GM20431 (cell line): ENCODE data around the gene ARGFX.
"Not testable (repeated sequence)": the region's sequence is repeated elsewhere in the genome, so short reads cannot be mapped to it uniquely, and the experiment has no call there.

Experiments
- in situ Hi-C: fragments of 300-500 bp; cut with MseI, MboI; formaldehyde crosslinking; loops from one replicate; pipeline ENCODE4 v1.15.0; 2020; ENCODE audit warnings: low sequenced_read_pairs; ENCODE audit not compliant: unreplicated experiment

The ARGFX gene

GRCh38 chr3:121567649-121568048, at the start of gene ARGFX:
ARGFX (plus strand) TSS chr3:121567949; CDS start chr3:121570714, 2,765 bp downstream.
- in situ Hi-C loops = no loop called here

GRCh38 chr3:121517953-121518655, 49.6 kb upstream of the ARGFX start:
- in situ Hi-C loops = no loop called here

- in situ Hi-C loops = no loop called here
These were observed 47.2 kb upstream of the ARGFX start for GRCh38 chr3:121520510-121520909.

GRCh38 chr3:121529308-121529707, 38.4 kb upstream of the ARGFX start:
- in situ Hi-C loops = loop anchor here (25.0 kb wide), 1 partner anchor 733 kb away; no protein-coding TSS in a partner anchor

- in situ Hi-C loops = loop anchor here (25.0 kb wide), 1 partner anchor 731 kb away; no protein-coding TSS in a partner anchor
These were observed 36.5 kb upstream of the ARGFX start for GRCh38 chr3:121531269-121531668.

- in situ Hi-C loops = loop anchor here (25.0 kb wide), 1 partner anchor 719 kb away; no protein-coding TSS in a partner anchor
These were observed 24.8 kb upstream of the ARGFX start for GRCh38 chr3:121542924-121543323.

- in situ Hi-C loops = loop anchor here (25.0 kb wide), 1 partner anchor 717 kb away; no protein-coding TSS in a partner anchor
These were observed 22.6 kb upstream of the ARGFX start for GRCh38 chr3:121545049-121545573.

GRCh38 chr3:121545574-121546455, 21.9 kb upstream of the ARGFX start, which contains the start of gene POLQ:
POLQ (minus strand) TSS chr3:121545988; CDS start chr3:121545877, 111 bp downstream.
- in situ Hi-C loops = loop anchor here (25.0 kb wide), 1 partner anchor 716 kb away; no protein-coding TSS in a partner anchor

GRCh38 chr3:121552379-121552778, 15.4 kb upstream of the ARGFX start:
- in situ Hi-C loops = no loop called here

- in situ Hi-C loops = no loop called here
These were observed 15.0 kb upstream of the ARGFX start for GRCh38 chr3:121552797-121553196.

- in situ Hi-C loops = no loop called here
These were observed 10.3 kb upstream of the ARGFX start for GRCh38 chr3:121557426-121557934.

- in situ Hi-C loops = no loop called here
These were observed 5.6 kb upstream of the ARGFX start for GRCh38 chr3:121562148-121562547.

GRCh38 chr3:121566773-121567172, 976 bp upstream of the ARGFX start:
- in situ Hi-C loops = no loop called here

- in situ Hi-C loops = no loop called here
These were observed 6.7 kb downstream of the ARGFX start for GRCh38 chr3:121574449-121574848.

GRCh38 chr3:121581691-121582090, 13.9 kb downstream of the ARGFX start:
- in situ Hi-C loops = no loop called here

- in situ Hi-C loops = no loop called here
These were observed 16.7 kb downstream of the ARGFX start for GRCh38 chr3:121584418-121584817.

- in situ Hi-C loops = no loop called here
These were observed 25.3 kb downstream of the ARGFX start, which contains the start of gene FBXO40 for GRCh38 chr3:121592856-121593702. FBXO40 (plus strand) TSS chr3:121593379; CDS start chr3:121620576, 27,197 bp downstream.

- in situ Hi-C loops = not testable (repeated sequence)
These were observed 26.1 kb downstream of the ARGFX start for GRCh38 chr3:121593806-121594205.

- in situ Hi-C loops = no loop called here
These were observed 27.1 kb downstream of the ARGFX start for GRCh38 chr3:121594850-121595249.
